CD4-positive, alpha-beta T cell (primary cell): ENCODE data around the gene PCK2. TPM values are rescaled to one million over a fixed set of nuclear protein-coding genes. Genes with fewer than 3 reads are reported as not detected.
"Not testable (repeated sequence)": the region's sequence is repeated elsewhere in the genome, so short reads cannot be mapped to it uniquely, and the experiment has no call there.

Experiments used
- ATAC-seq: fragments of 200-7000 bp; cut with Tn5 transposase; one replicate; pipeline ENCODE4 v1.10.0; 2022; ENCODE audit warnings: mild to moderate bottlenecking; ENCODE audit not compliant: poor library complexity
- CTCF ChIA-PET: fragments of 350-600 bp; sonication (Branson Sonifier 250); formaldehyde crosslinking; loops from one replicate; lab custom pipeline; 2021; ENCODE audit warnings: antibody characterized with exemption, inconsistent platforms; lab: Charles Lee
- POLR2A ChIA-PET: fragments of 350-600 bp; sonication (Branson Sonifier 250); formaldehyde crosslinking; loops from one replicate; lab custom pipeline; 2021; ENCODE audit warnings: antibody characterized with exemption, inconsistent platforms; lab: Charles Lee
- DNase-seq, 14 experiments: peaks; one replicate each; pipeline ENCODE4 v3.0.0-alpha.2; 2013 to 2020; ENCODE audit warnings: mixed read lengths in 2 of 14
- H3K27ac ChIP-seq, 2 donors: one replicate each; pipeline versions ENCODE4 v1.5.1 to v1.7.0; 2013; ENCODE audit warnings: low read length in 2 of 2, low read depth in 1 of 2, mild to moderate bottlenecking in 1 of 2
- H3K27me3 ChIP-seq, 2 experiments: 1 replicate in 1 of 2; 2 replicates in 1 of 2; pipeline versions ENCODE4 v1.6.1 to v1.7.0; 2013; ENCODE audit warnings: low read length in 2 of 2, control low read depth in 1 of 2, mild to moderate bottlenecking in 1 of 2, moderate library complexity in 1 of 2; ENCODE audit not compliant: insufficient read depth in 2 of 2, control insufficient read depth in 1 of 2
- H3K36me3 ChIP-seq: one replicate; pipeline ENCODE4 v1.6.1; 2013; ENCODE audit warnings: low read length, control low read depth; ENCODE audit not compliant: insufficient read depth
- H3K4me1 ChIP-seq: one replicate; pipeline ENCODE4 v1.6.1; 2013; ENCODE audit warnings: low read length, control low read depth; ENCODE audit not compliant: insufficient read depth
- H3K4me3 ChIP-seq: one replicate; pipeline ENCODE4 v1.5.1; 2013; ENCODE audit warnings: mild to moderate bottlenecking, low read length, moderate library complexity
- H3K9me3 ChIP-seq, 2 experiments: 1 replicate in 1 of 2; 2 replicates in 1 of 2; pipeline versions ENCODE4 v1.6.1 to v1.7.0; 2013; ENCODE audit warnings: low read length in 2 of 2, mild to moderate bottlenecking in 2 of 2, control low read depth in 1 of 2, moderate library complexity in 1 of 2; ENCODE audit not compliant: control insufficient read depth in 1 of 2, insufficient read depth in 1 of 2
- H3K27ac Mint-ChIP-seq: one replicate; pipeline ENCODE4 v1.8.0; 2020; ENCODE audit warnings: mixed read lengths
- H3K27me3 Mint-ChIP-seq: one replicate; pipeline ENCODE4 v1.8.0; 2021; ENCODE audit warnings: mixed read lengths
- H3K36me3 Mint-ChIP-seq: one replicate; pipeline ENCODE4 v1.8.0; 2021; ENCODE audit warnings: low read depth, mixed read lengths
- H3K4me1 Mint-ChIP-seq: one replicate; pipeline ENCODE4 v1.8.0; 2021; ENCODE audit warnings: low read depth, mixed read lengths
- H3K4me3 Mint-ChIP-seq: one replicate; pipeline ENCODE4 v1.8.0; 2020; ENCODE audit warnings: mild to moderate bottlenecking, mixed read lengths
- H3K9me3 Mint-ChIP-seq: one replicate; pipeline ENCODE4 v1.8.0; 2020; ENCODE audit warnings: mixed read lengths
- intact Hi-C, 2 experiments: fragments of 100-400 bp; cut with DNase I in 1 of 2; cut with micrococcal nuclease in 1 of 2; formaldehyde crosslinking; loops; one replicate each; pipeline versions ENCODE4 v1.15.1 to v1.9.0; 2023 to 2025; cut with DNase I, micrococcal nuclease
- total RNA-seq, 174 experiments: library from RNA in 2 of 174; stranded (reverse) in 2 of 174; gene quantifications; one replicate each; pipeline ENCODE4 v1.2.3 and lab custom pipeline; 2021 to 2026
- TF ChIP-seq, protein P1 (sequence below): fragments of 200-600 bp; IDR thresholded peaks from one replicate; pipeline ENCODE4 v1.8.0; 2022; ENCODE audit warnings: antibody characterized with exemption, mild to moderate bottlenecking

Gene PCK2
- total RNA-seq, 2 experiments from 2014 or later = 5.2 to 7.4 TPM

DNA sequence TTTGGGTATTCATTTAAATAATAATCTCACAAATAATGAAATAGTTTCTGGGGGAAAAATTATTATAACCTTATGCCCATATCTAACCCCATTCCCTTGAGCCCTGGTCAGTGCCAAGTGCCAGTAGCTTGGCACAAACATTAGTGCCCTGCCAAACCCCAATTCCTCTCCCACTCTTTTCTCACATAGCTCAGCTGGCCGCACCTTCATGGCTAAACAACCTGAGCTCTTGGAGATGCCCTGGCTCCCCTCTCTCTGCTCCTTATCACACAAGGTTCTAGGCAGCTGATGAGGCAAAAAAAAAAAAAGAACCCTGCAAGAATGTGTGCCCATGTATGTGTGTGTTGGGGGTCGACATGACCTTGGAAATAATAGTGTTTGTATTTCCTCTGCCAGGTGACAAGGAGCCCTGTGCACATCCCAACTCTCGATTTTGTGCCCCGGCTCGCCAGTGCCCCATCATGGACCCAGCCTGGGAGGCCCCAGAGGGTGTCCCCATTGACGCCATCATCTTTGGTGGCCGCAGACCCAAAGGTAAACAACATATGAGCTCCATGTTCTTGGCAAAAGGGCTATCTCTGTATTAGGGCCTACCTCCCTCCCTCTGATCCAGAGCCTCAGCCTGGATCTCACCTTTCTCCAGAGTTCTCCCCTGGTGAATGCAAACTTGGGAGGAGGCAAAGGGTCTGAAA lies 8.4 kb downstream of the PCK2 start:
- intact Hi-C loops = loop anchor here in 1 of 2 experiments (5.0 kb wide), 1 partner anchor 470 kb away; no protein-coding TSS in a partner anchor
- Mint-ChIP-seq H3K36me3 (peaks cover 41% of the 10 kb centered on the region), H3K9me3 (no peaks in the 10 kb centered on the region), H3K4me3 (no peak overlapping the region), H3K27me3 (no peaks in the 10 kb centered on the region), H3K4me1 (no peaks in the 10 kb centered on the region), H3K27ac (no peak overlapping the region)
- ChIA-PET POLR2A (interaction anchor here (1.3 to 1.7 kb wide), 2 partner anchors 12 kb away, joined by 3 to 5 read pairs; partner anchors contain the start of genes DCAF11 and NRL), CTCF (interaction anchor here (1.3 kb wide), 1 partner anchor 12 kb away, joined by 6 read pairs; no protein-coding TSS in a partner anchor)
- Histone ChIP-seq H3K27me3 (no peaks in the 10 kb centered on the region), H3K4me3 (no peak overlapping the region), H3K9me3 (no peaks in the 10 kb centered on the region), H3K27ac (no peak overlapping the region), H3K4me1 (no peaks in the 10 kb centered on the region), H3K36me3 (peaks cover 53% of the 10 kb centered on the region)
- ATAC-seq = no peak
- TF ChIP-seq, protein P1, sequence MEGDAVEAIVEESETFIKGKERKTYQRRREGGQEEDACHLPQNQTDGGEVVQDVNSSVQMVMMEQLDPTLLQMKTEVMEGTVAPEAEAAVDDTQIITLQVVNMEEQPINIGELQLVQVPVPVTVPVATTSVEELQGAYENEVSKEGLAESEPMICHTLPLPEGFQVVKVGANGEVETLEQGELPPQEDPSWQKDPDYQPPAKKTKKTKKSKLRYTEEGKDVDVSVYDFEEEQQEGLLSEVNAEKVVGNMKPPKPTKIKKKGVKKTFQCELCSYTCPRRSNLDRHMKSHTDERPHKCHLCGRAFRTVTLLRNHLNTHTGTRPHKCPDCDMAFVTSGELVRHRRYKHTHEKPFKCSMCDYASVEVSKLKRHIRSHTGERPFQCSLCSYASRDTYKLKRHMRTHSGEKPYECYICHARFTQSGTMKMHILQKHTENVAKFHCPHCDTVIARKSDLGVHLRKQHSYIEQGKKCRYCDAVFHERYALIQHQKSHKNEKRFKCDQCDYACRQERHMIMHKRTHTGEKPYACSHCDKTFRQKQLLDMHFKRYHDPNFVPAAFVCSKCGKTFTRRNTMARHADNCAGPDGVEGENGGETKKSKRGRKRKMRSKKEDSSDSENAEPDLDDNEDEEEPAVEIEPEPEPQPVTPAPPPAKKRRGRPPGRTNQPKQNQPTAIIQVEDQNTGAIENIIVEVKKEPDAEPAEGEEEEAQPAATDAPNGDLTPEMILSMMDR = no peak
- DNase-seq = no peak

DNA sequence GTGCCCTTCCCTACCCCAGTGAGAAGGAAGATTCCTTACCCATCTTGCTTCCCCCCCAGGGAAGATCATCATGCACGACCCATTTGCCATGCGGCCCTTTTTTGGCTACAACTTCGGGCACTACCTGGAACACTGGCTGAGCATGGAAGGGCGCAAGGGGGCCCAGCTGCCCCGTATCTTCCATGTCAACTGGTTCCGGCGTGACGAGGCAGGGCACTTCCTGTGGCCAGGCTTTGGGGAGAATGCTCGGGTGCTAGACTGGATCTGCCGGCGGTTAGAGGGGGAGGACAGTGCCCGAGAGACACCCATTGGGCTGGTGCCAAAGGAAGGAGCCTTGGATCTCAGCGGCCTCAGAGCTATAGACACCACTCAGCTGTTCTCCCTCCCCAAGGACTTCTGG lies 9.3 kb downstream of the PCK2 start:
- Mint-ChIP-seq H3K4me1 (peaks cover 2% of the 10 kb centered on the region), H3K27ac (no peak overlapping the region), H3K4me3 (no peak overlapping the region), H3K27me3 (no peaks in the 10 kb centered on the region), H3K9me3 (no peaks in the 10 kb centered on the region), H3K36me3 (peaks cover 41% of the 10 kb centered on the region)
- Histone ChIP-seq H3K27ac (no peak overlapping the region), H3K9me3 (no peaks in the 10 kb centered on the region), H3K36me3 (peaks cover 49% of the 10 kb centered on the region), H3K4me1 (peaks cover 3% of the 10 kb centered on the region), H3K27me3 (no peaks in the 10 kb centered on the region), H3K4me3 (no peak overlapping the region)
- TF ChIP-seq, protein P1 = no peak
- DNase-seq = no peak
- intact Hi-C loops = loop anchor here in 1 of 2 experiments (5.0 kb wide), 1 partner anchor 471 kb away; no protein-coding TSS in a partner anchor
- ChIA-PET POLR2A (interaction anchor here (1.7 to 2.2 kb wide), 2 partner anchors 11 kb away, joined by 5 to 14 read pairs; partner anchors contain the start of genes DCAF11 and NRL), CTCF (interaction anchor here (1.4 kb wide), 1 partner anchor 13 kb away, joined by 4 read pairs; no protein-coding TSS in a partner anchor)
- ATAC-seq = no peak

DNA sequence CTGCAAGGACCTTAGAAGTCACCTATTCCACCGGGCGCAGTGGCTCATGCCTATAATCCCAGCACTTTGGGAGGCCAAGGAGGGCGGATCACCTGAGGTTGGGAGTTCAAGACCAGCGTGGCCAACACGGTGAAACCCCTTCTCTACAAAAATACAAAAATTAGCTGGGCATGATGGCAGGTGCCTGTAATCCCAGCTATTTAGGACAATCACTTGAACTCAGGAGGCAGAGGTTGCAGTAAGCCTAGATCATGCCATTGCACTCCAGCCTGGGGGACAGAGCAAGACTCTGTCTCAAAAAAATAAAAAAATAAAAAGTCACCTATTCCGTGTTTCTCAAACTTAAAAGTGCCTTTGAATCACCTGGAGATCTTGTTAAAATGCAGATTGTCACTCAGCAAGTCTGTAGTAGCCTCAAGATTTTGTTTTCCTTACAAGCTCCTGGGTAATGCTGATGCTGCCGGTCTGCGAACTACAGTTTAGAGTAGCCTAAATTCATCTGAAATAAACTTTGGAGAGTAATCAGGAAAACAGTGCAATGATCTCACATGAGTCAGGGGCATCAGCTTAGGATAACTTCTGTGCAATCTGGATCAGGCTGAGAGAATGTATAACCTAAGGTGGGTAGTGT lies 11.6 kb downstream of the PCK2 start:
- H3K9me3 Mint-ChIP-seq, H3K27me3 ChIP-seq, H3K4me3 Mint-ChIP-seq, ATAC-seq, H3K9me3 ChIP-seq, H3K4me1 Mint-ChIP-seq, H3K27me3 Mint-ChIP-seq, DNase-seq, H3K27ac ChIP-seq, H3K4me3 ChIP-seq: not testable (repeated sequence)
- peak overlapping the region; percentile 56 for H3K27ac Mint-ChIP-seq
- H3K36me3 Mint-ChIP-seq = peaks cover 29% of the 10 kb centered on the region
- ChIA-PET CTCF (interaction anchor here (1.7 kb wide), 1 partner anchor 69 kb away, joined by 3 read pairs; no protein-coding TSS in a partner anchor), POLR2A (interaction anchor here (1.0 to 2.2 kb wide), 6 partner anchors 9 to 496 kb away, joined by 3 to 14 read pairs (median 3); partner anchors contain the start of genes DCAF11 and NRL)
- Histone ChIP-seq H3K36me3 (peaks cover 28% of the 10 kb centered on the region), H3K4me1 (peaks cover 15% of the 10 kb centered on the region)
- intact Hi-C loops = loop anchor here in 1 of 2 experiments (5.0 kb wide), 1 partner anchor 118 kb away; the partner anchor contains the start of gene DHRS4L2
